ENCODE measurements around the gene UBE2V1. TPM values are rescaled to one million over a fixed set of nuclear protein-coding genes. Genes with fewer than 3 reads are reported as not detected.
A peak's percentile ranks its signal among the peaks of the same experiment; 100 is the strongest.

Gene UBE2V1
- total and polyA plus RNA-seq, 2 donors from 2014 or later: 99.1 to 105 TPM

DNA sequence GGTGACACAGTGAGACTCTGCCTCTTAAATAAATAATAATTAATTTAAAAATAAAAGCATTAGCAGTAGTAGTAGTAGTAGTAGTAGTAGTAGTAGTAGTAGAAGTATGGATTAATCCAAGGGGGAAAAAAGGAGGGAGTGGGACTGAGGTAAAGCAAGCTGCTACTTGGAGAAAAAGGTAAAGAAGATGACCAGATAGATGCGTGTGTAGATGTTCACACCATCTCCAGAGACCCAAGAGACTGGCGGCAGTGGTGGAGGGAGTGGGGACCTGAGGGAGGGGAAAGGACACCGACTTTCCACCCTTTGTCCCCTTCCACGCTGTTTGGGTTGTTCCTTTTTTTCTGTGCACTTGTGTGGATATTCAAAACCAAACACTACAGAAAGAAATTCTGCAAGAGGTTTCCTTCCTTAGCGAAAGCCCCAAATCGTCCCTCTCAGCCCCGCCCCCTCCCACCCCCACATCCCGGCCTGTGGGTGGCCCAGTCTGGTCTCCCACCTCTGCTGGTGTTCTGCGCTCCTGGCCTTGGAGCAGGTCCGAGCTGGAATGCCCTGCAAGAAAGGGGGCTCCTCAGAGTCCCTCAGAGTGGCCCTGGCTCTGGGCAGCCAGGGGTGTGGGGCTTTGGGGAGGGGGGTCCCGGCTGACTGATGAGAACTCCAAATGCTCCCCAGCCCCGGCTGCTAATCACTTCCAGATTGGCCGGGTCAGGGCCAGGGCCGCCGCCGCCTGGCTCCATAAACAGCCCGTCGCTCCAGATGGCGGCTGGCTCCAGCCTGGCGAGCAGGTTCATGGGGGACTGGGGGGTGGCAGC, 60.2 kb downstream of the UBE2V1 start:
- peaks cover 0 to 10% (median 4%) of the 10 kb centered on the region in 3 donors for H3K4me1 ChIP-seq (ENCODE audit: control insufficient read depth in 2 of 3, insufficient read depth in 2 of 3, low read depth in 1 of 3, low read length in 3 of 3)
- DNase-seq (peak in 4 of 5 donors; percentile 51 to 81 (median 68)), FAIRE-seq (no peak)
- intact Hi-C loops (cut with DNase I): no loop called here
- no peak overlapping the region for H3K4me3 ChIP-seq (ENCODE audit: low read length in 3 of 3)
- no peaks in the 10 kb centered on the region for H3K9me3 ChIP-seq (ENCODE audit: control insufficient read depth in 2 of 3, insufficient read depth in 1 of 3, low read length in 3 of 3)
- no peaks in the 10 kb centered on the region for H3K27me3 ChIP-seq (ENCODE audit: control insufficient read depth, insufficient read depth, low read length)
- TF ChIP-seq, protein P1, sequence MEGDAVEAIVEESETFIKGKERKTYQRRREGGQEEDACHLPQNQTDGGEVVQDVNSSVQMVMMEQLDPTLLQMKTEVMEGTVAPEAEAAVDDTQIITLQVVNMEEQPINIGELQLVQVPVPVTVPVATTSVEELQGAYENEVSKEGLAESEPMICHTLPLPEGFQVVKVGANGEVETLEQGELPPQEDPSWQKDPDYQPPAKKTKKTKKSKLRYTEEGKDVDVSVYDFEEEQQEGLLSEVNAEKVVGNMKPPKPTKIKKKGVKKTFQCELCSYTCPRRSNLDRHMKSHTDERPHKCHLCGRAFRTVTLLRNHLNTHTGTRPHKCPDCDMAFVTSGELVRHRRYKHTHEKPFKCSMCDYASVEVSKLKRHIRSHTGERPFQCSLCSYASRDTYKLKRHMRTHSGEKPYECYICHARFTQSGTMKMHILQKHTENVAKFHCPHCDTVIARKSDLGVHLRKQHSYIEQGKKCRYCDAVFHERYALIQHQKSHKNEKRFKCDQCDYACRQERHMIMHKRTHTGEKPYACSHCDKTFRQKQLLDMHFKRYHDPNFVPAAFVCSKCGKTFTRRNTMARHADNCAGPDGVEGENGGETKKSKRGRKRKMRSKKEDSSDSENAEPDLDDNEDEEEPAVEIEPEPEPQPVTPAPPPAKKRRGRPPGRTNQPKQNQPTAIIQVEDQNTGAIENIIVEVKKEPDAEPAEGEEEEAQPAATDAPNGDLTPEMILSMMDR (IDR thresholded peaks at IDR 0.05; ENCODE audit: borderline replicate concordance, extremely low read depth, insufficient read depth): no peak
- H3K36me3 ChIP-seq (ENCODE audit: control insufficient read depth in 2 of 3, insufficient read depth in 3 of 3, low read length in 3 of 3): no peaks in the 10 kb centered on the region
- H3K9ac ChIP-seq (ENCODE audit: low read length in 3 of 3): no peak overlapping the region
- no peak overlapping the region for H3K27ac ChIP-seq (ENCODE audit: low read depth in 2 of 2, low read length in 2 of 2)

DNA sequence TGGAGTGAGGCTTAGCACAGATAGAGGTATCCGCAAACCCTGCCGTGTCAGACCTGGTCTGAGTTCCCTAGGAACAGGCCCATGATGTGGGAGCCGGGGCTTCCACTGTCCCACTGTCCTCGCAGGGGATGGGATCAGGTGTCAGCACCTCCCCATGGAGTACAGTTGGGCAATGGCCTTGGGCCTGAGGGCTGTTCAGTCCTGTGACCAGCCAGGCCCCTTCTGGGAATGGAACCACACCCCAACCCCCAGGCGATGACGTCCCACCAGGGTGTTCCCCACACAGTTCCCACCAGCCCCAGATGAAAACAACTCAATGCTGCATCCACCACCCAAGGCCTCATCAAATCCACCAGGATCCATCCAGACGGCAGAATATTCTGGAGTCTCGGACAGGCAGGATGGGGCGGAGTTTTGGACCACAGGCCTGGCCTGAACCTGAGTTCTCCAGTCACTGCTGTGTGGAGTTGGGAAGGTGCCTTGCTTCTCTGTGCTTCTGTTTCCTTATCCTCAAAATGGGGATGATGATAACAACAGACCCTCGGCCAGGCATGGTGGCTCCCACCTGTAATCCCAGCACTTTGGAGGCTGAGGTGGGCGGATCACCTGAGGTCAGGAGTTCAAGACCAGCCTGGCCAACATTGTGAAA, 62.2 kb downstream of the UBE2V1 start:
- DNase-seq: no peak
- Histone ChIP-seq H3K9me3 (ENCODE audit: control insufficient read depth in 2 of 3, insufficient read depth in 1 of 3, low read length in 3 of 3) (no peaks in the 10 kb centered on the region), H3K27me3 (ENCODE audit: control insufficient read depth, insufficient read depth, low read length) (no peaks in the 10 kb centered on the region), H3K4me3 (ENCODE audit: low read length in 3 of 3) (no peak overlapping the region), H3K9ac (ENCODE audit: low read length in 3 of 3) (no peak overlapping the region), H3K36me3 (ENCODE audit: control insufficient read depth in 2 of 3, insufficient read depth in 3 of 3, low read length in 3 of 3) (no peaks in the 10 kb centered on the region), H3K4me1 (ENCODE audit: control insufficient read depth in 2 of 3, insufficient read depth in 2 of 3, low read depth in 1 of 3, low read length in 3 of 3) (peaks cover 0 to 10% (median 6%) of the 10 kb centered on the region in 3 donors), H3K27ac (ENCODE audit: low read depth in 2 of 2, low read length in 2 of 2) (no peak overlapping the region)
- FAIRE-seq: no peak
- TF ChIP-seq, protein P1 (IDR thresholded peaks at IDR 0.05; ENCODE audit: borderline replicate concordance, extremely low read depth, insufficient read depth): no peak
- intact Hi-C loops (cut with DNase I): no loop called here

DNA sequence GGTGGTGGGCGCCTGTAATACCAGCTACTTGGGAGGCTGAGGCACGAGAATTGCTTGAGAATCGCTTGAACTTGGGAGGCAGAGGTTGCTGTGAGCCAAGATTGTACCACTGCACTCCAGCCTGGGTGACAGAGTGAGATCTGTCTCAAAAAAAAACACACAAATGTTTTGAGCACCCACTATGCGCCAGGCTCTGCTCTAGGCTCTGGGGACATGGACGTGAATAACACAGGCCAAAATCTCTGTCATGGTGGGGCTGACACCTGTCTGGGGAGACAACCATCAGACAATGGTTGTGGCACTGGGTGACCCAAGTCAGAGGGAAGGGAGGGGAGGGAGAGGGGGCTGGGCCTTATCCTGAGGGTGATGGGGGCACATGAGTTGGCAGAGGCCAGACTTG, 62.7 kb downstream of the UBE2V1 start:
- no peak overlapping the region for H3K9ac ChIP-seq (ENCODE audit: low read length in 3 of 3)
- no peaks in the 10 kb centered on the region for H3K27me3 ChIP-seq (ENCODE audit: control insufficient read depth, insufficient read depth, low read length)
- TF ChIP-seq, protein P1 (IDR thresholded peaks at IDR 0.05; ENCODE audit: borderline replicate concordance, extremely low read depth, insufficient read depth): no peak
- H3K36me3 ChIP-seq (ENCODE audit: control insufficient read depth in 2 of 3, insufficient read depth in 3 of 3, low read length in 3 of 3): no peaks in the 10 kb centered on the region
- no peak overlapping the region for H3K4me3 ChIP-seq (ENCODE audit: low read length in 3 of 3)
- no peak overlapping the region for H3K27ac ChIP-seq (ENCODE audit: low read depth in 2 of 2, low read length in 2 of 2)
- H3K4me1 ChIP-seq (ENCODE audit: control insufficient read depth in 2 of 3, insufficient read depth in 2 of 3, low read depth in 1 of 3, low read length in 3 of 3): peaks cover 0 to 6% (median 3%) of the 10 kb centered on the region in 3 donors
- H3K9me3 ChIP-seq (ENCODE audit: control insufficient read depth in 2 of 3, insufficient read depth in 1 of 3, low read length in 3 of 3): no peaks in the 10 kb centered on the region
- intact Hi-C loops (cut with DNase I): no loop called here
- DNase-seq (no peak), FAIRE-seq (no peak)

Measured in kidney (tissue), 14 donors.